H1 (cell line): ENCODE measurements around the gene DPP8.

Experiments used
- CEBPB ChIP-seq: IDR thresholded peaks from 2 replicates; pipeline ENCODE4 v1.6.1; 2012; ENCODE audit warnings: low read depth, low read length
- CTCF ChIP-seq, 3 experiments: IDR thresholded peaks; 1 replicate in 2 of 3; 2 replicates in 1 of 3; pipeline versions ENCODE4 v1.5.1 to v1.6.1; 2011; ENCODE audit warnings: low read length in 3 of 3, mild to moderate bottlenecking in 3 of 3, inconsistent platforms in 2 of 3, low read depth in 1 of 3, moderate library complexity in 1 of 3; ENCODE audit not compliant: insufficient read depth in 1 of 3; ENCODE audit errors: control extremely low read depth in 1 of 3
- EGR1 ChIP-seq: IDR thresholded peaks from 2 replicates; pipeline ENCODE4 v1.6.1; 2011; ENCODE audit warnings: low read depth, low read length, borderline replicate concordance
- EZH2 ChIP-seq: fragments of 200-600 bp; sonication (generic); IDR thresholded peaks from 2 replicates; pipeline ENCODE4 v1.7.1; 2012; ENCODE audit warnings: low read depth, mild to moderate bottlenecking, moderate library complexity, low read length, inconsistent platforms; ENCODE audit not compliant: severe bottlenecking
- HDAC6 ChIP-seq: IDR thresholded peaks from one replicate; pipeline ENCODE4 v1.7.1; 2012; ENCODE audit warnings: low read depth, mild to moderate bottlenecking, inconsistent platforms, low read length, moderate library complexity
- POLR2AphosphoS5 ChIP-seq: IDR thresholded peaks from 2 replicates; pipeline ENCODE4 v1.6.1; 2011; ENCODE audit warnings: low read depth, low read length
- RAD21 ChIP-seq, 2 experiments: IDR thresholded peaks in 1 of 2; conservative IDR thresholded peaks in 1 of 2; 2 replicates each; pipeline ENCODE4 v1.6.1; 2011; ENCODE audit warnings: low read depth in 2 of 2, low read length in 2 of 2, improper control_type of control experiment in 1 of 2, inconsistent platforms in 1 of 2, mild to moderate bottlenecking in 1 of 2, moderate library complexity in 1 of 2
- RFX5 ChIP-seq: IDR thresholded peaks from 2 replicates; pipeline ENCODE4 v1.6.1; 2011; ENCODE audit warnings: low read depth, low read length, improper control_type of control experiment, borderline replicate concordance
- SIN3A ChIP-seq, 2 experiments: IDR thresholded peaks in 1 of 2; conservative IDR thresholded peaks in 1 of 2; 2 replicates each; pipeline ENCODE4 v1.6.1; 2011 to 2012; ENCODE audit warnings: low read length in 2 of 2, improper control_type of control experiment in 1 of 2, low read depth in 1 of 2, mild to moderate bottlenecking in 1 of 2
- SP1 ChIP-seq: IDR thresholded peaks from 2 replicates; pipeline ENCODE4 v1.6.1; 2011; ENCODE audit warnings: low read depth, low read length
- SP4 ChIP-seq: IDR thresholded peaks from 2 replicates; pipeline ENCODE4 v1.6.1; 2012; ENCODE audit warnings: low read length, inconsistent platforms
- TF ChIP-seq, protein P1 (sequence below): IDR thresholded peaks from 2 replicates; pipeline ENCODE4 v1.6.1; 2011; ENCODE audit warnings: low read depth, mild to moderate bottlenecking, low read length; ENCODE audit not compliant: insufficient read depth

GRCh38 chr15:65423976-65424679 lies 93.4 kb downstream of the DPP8 start:
- TF ChIP-seq SIN3A (conservative IDR thresholded peaks at IDR 0.05 in 1 of 2, IDR thresholded peaks at IDR 0.05 in 1 of 2; ENCODE audit: low read depth in 1 of 2, low read length in 2 of 2) (no peak), CTCF (IDR thresholded peaks at IDR 0.05; ENCODE audit: control extremely low read depth in 1 of 3, insufficient read depth in 1 of 3, low read depth in 1 of 3, low read length in 3 of 3) (no peak), POLR2AphosphoS5 (no peak), CEBPB (no peak), SP1 (no peak), EGR1 (no peak), RAD21 (IDR thresholded peaks at IDR 0.05 in 1 of 2, conservative IDR thresholded peaks at IDR 0.05 in 1 of 2; ENCODE audit: low read depth in 2 of 2, low read length in 2 of 2) (no peak), HDAC6 (no peak), EZH2 (no peak), RFX5 (no peak), SP4 (no peak)
- TF ChIP-seq, protein P1, sequence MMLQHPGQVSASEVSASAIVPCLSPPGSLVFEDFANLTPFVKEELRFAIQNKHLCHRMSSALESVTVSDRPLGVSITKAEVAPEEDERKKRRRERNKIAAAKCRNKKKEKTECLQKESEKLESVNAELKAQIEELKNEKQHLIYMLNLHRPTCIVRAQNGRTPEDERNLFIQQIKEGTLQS: no peak
